Measurements from ENCODE around the gene TSPEAR. TPM values are rescaled to one million over a fixed set of nuclear protein-coding genes. Genes with fewer than 3 reads are reported as not detected.

TSPEAR gene
- total and polyA plus RNA-seq, 2 donors (not counting 1 experiment from before 2014, with no cell fraction given), result not detected

- H3K27me3 ChIP-seq (replicated peaks in 1 of 4; ENCODE audit: control extremely low read depth in 1 of 4, control insufficient read depth in 3 of 4, insufficient read depth in 4 of 4, low read length in 3 of 4), result peaks cover 0 to 29% (median 11%) of the 10 kb centered on the region in 4 experiments
- no peak overlapping the region for H3K27ac ChIP-seq (ENCODE audit: low read length in 2 of 2)
- peaks cover 6% of the 10 kb centered on the region for H3K4me1 Mint-ChIP-seq
- TF ChIP-seq CTCF (IDR thresholded peaks at IDR 0.05) (no peak), EZH2 (IDR thresholded peaks at IDR 0.05; ENCODE audit: borderline replicate concordance, insufficient read depth, low read depth, low read length, poor library complexity, severe bottlenecking) (no peak)
- ATAC-seq (ENCODE audit: low read depth) (no peak), DNase-seq (no peak)
- no peak overlapping the region for H3K9ac ChIP-seq (ENCODE audit: low read length)
- H4K20me1 ChIP-seq (ENCODE audit: control insufficient read depth, insufficient read depth, low read length, poor library complexity, severe bottlenecking), result no peaks in the 10 kb centered on the region
- CTCF ChIA-PET, result no interaction called here
- H3K27ac Mint-ChIP-seq, result no peak overlapping the region
- WGBS (ENCODE audit: insufficient coverage), result 84% methylated on average over 6 of the region's 6 CpGs
- no peak overlapping the region for H3K4me3 Mint-ChIP-seq
- H3K79me2 ChIP-seq (ENCODE audit: control insufficient read depth, insufficient read depth, low read length), result no peaks in the 10 kb centered on the region
- POLR2A ChIA-PET, result no interaction called here
- H3K36me3 ChIP-seq (replicated peaks in 1 of 2; ENCODE audit: control extremely low read depth in 1 of 2, control insufficient read depth in 1 of 2, extremely low read depth in 1 of 2, insufficient read depth in 2 of 2, low read length in 1 of 2), result no peaks in the 10 kb centered on the region
- intact Hi-C loops (cut with micrococcal nuclease), result no loop called here
- no peak overlapping the region for H3K4me3 ChIP-seq (ENCODE audit: control extremely low read depth in 1 of 5, extremely low read depth in 1 of 5, insufficient read depth in 1 of 5, low read depth in 2 of 5, low read length in 4 of 5)
- H2AFZ ChIP-seq (ENCODE audit: insufficient read depth, low read depth, low read length, poor library complexity, severe bottlenecking), result no peak overlapping the region
- no peaks in the 10 kb centered on the region for H3K9me3 Mint-ChIP-seq (ENCODE audit: insufficient read depth)
- peaks cover 0 to 12% (median 0%) of the 10 kb centered on the region in 3 donors for H3K9me3 ChIP-seq (ENCODE audit: control extremely low read depth in 1 of 3, control insufficient read depth in 2 of 3, insufficient read depth in 1 of 3, low read length in 2 of 3)
- H3K4me1 ChIP-seq (ENCODE audit: control insufficient read depth in 2 of 2, insufficient read depth in 2 of 2, low read length in 2 of 2), result peaks cover 11 to 12% of the 10 kb centered on the region in 2 donors
- H3K4me2 ChIP-seq (replicated peaks; ENCODE audit: low read depth, low read length, poor library complexity, severe bottlenecking), result no peak overlapping the region
- peaks cover 45% of the 10 kb centered on the region for H3K27me3 Mint-ChIP-seq
Measured at GRCh38 chr21:44726826-44727225, 15.5 kb upstream of the TSPEAR start.

GRCh38 chr21:44724926-44725325, 13.6 kb upstream of the TSPEAR start:
- no peak overlapping the region for H3K4me3 Mint-ChIP-seq
- H3K9me3 Mint-ChIP-seq (ENCODE audit: insufficient read depth), result no peaks in the 10 kb centered on the region
- no peak overlapping the region for H3K9ac ChIP-seq (ENCODE audit: low read length)
- peaks cover 11 to 12% of the 10 kb centered on the region in 2 donors for H3K4me1 ChIP-seq (ENCODE audit: control insufficient read depth in 2 of 2, insufficient read depth in 2 of 2, low read length in 2 of 2)
- no peak overlapping the region for H3K27ac ChIP-seq (ENCODE audit: low read length in 2 of 2)
- H3K27me3 ChIP-seq (replicated peaks in 1 of 4; ENCODE audit: control extremely low read depth in 1 of 4, control insufficient read depth in 3 of 4, insufficient read depth in 4 of 4, low read length in 3 of 4), result peaks cover 0 to 32% (median 15%) of the 10 kb centered on the region in 4 experiments
- intact Hi-C loops (cut with micrococcal nuclease), result no loop called here
- WGBS (ENCODE audit: insufficient coverage), result 91% methylated on average over 14 of the region's 14 CpGs
- H3K4me3 ChIP-seq (ENCODE audit: control extremely low read depth in 1 of 5, extremely low read depth in 1 of 5, insufficient read depth in 1 of 5, low read depth in 2 of 5, low read length in 4 of 5), result no peak overlapping the region
- TF ChIP-seq CTCF (IDR thresholded peaks at IDR 0.05), result no peak
- TF ChIP-seq EZH2 (IDR thresholded peaks at IDR 0.05; ENCODE audit: borderline replicate concordance, insufficient read depth, low read depth, low read length, poor library complexity, severe bottlenecking), result no peak
- ATAC-seq (ENCODE audit: low read depth) (no peak), DNase-seq (no peak)
- no peaks in the 10 kb centered on the region for H4K20me1 ChIP-seq (ENCODE audit: control insufficient read depth, insufficient read depth, low read length, poor library complexity, severe bottlenecking)
- H3K4me2 ChIP-seq (replicated peaks; ENCODE audit: low read depth, low read length, poor library complexity, severe bottlenecking), result no peak overlapping the region
- CTCF ChIA-PET, result interaction anchor here (0.7 kb wide), 1 partner anchor 14 kb away, joined by 3 read pairs; no protein-coding TSS in a partner anchor
- POLR2A ChIA-PET, result interaction anchor here (0.6 kb wide), 1 partner anchor 961 kb away, joined by 7 read pairs; no protein-coding TSS in a partner anchor
- H2AFZ ChIP-seq (ENCODE audit: insufficient read depth, low read depth, low read length, poor library complexity, severe bottlenecking), result no peak overlapping the region
- peaks cover 6% of the 10 kb centered on the region for H3K4me1 Mint-ChIP-seq
- H3K9me3 ChIP-seq (ENCODE audit: control extremely low read depth in 1 of 3, control insufficient read depth in 2 of 3, insufficient read depth in 1 of 3, low read length in 2 of 3), result peaks cover 0 to 12% (median 0%) of the 10 kb centered on the region in 3 donors
- H3K79me2 ChIP-seq (ENCODE audit: control insufficient read depth, insufficient read depth, low read length), result no peaks in the 10 kb centered on the region
- H3K36me3 ChIP-seq (replicated peaks in 1 of 2; ENCODE audit: control extremely low read depth in 1 of 2, control insufficient read depth in 1 of 2, extremely low read depth in 1 of 2, insufficient read depth in 2 of 2, low read length in 1 of 2), result no peaks in the 10 kb centered on the region
- peaks cover 58% of the 10 kb centered on the region for H3K27me3 Mint-ChIP-seq
- no peak overlapping the region for H3K27ac Mint-ChIP-seq

All from B cell (primary cell).